Caki2 (cell line): Measurements from ENCODE around the gene GBF1. TPM values are rescaled to one million over a fixed set of nuclear protein-coding genes. Genes with fewer than 3 reads are reported as not detected.
"Not testable (repeated sequence)": the region's sequence is repeated elsewhere in the genome, so short reads cannot be mapped to it uniquely, and the experiment has no call there.

Experiments
- DNase-seq: peaks from one replicate; pipeline ENCODE4 v3.0.0-alpha.2; 2015; ENCODE audit warnings: low read depth
- in situ Hi-C: cut with HindIII; loops from 2 replicates; pipeline ENCODE4 v1.10.0; 2016; ENCODE audit warnings: low sequenced_read_pairs, low pct_unique_long_range_greater_than_20kb, mixed read lengths
- total RNA-seq: library from RNA; depleted of rRNA; stranded (reverse); fragments of >200 nt; shearing (Covaris generic); gene quantifications from 2 replicates; pipeline ENCODE4 v1.2.3, GENCODE V29; 2014; ENCODE audit warnings: low replicate concordance

The GBF1 gene
- total RNA-seq, 1 experiment from 2014 or later: 14.8 TPM

- no peak for DNase-seq
- in situ Hi-C loops: no loop called here
Observed at GRCh38 chr10:102287538-102287937, 42.2 kb downstream of the GBF1 start.

- no peak for DNase-seq
- in situ Hi-C loops: no loop called here
Observed at GRCh38 chr10:102287991-102288390, 42.7 kb downstream of the GBF1 start.

- in situ Hi-C loops: no loop called here
- DNase-seq: no peak
Observed at GRCh38 chr10:102289356-102289755, 44.0 kb downstream of the GBF1 start.

GRCh38 chr10:102289840-102290239, 44.5 kb downstream of the GBF1 start:
- no peak for DNase-seq
- in situ Hi-C loops: no loop called here

- no peak for DNase-seq
- in situ Hi-C loops: no loop called here
Observed at GRCh38 chr10:102291221-102291905, 46.0 kb downstream of the GBF1 start.

- no peak for DNase-seq
- in situ Hi-C loops: no loop called here
Observed at GRCh38 chr10:102297101-102297500, 51.8 kb downstream of the GBF1 start.

GRCh38 chr10:102298899-102299298, 53.6 kb downstream of the GBF1 start:
- no peak for DNase-seq
- in situ Hi-C loops: no loop called here

GRCh38 chr10:102299873-102300272, 54.5 kb downstream of the GBF1 start:
- in situ Hi-C loops: no loop called here
- no peak for DNase-seq

GRCh38 chr10:102300278-102300843, 55.0 kb downstream of the GBF1 start:
- DNase-seq: peak; percentile 73
- in situ Hi-C loops: no loop called here

- DNase-seq, in situ Hi-C loops: not testable (repeated sequence)
Observed at GRCh38 chr10:102300912-102301311, 55.6 kb downstream of the GBF1 start.

GRCh38 chr10:102301332-102301731, 56.0 kb downstream of the GBF1 start:
- in situ Hi-C loops: not testable (repeated sequence)

GRCh38 chr10:102302611-102303010, 57.3 kb downstream of the GBF1 start:
- DNase-seq: no peak
- in situ Hi-C loops: no loop called here

More at GRCh38 chr10:102301332-102301731, 56.0 kb downstream of the GBF1 start:
- peak; percentile 39 for DNase-seq

GRCh38 chr10:102306006-102306405, 60.7 kb downstream of the GBF1 start:
- in situ Hi-C loops: no loop called here
- DNase-seq: no peak

GRCh38 chr10:102306710-102307109, 61.4 kb downstream of the GBF1 start:
- in situ Hi-C loops: no loop called here
- no peak for DNase-seq

GRCh38 chr10:102308318-102308717, 63.0 kb downstream of the GBF1 start:
- DNase-seq, in situ Hi-C loops: not testable (repeated sequence)

- no peak for DNase-seq
- in situ Hi-C loops: no loop called here
Observed at GRCh38 chr10:102309236-102309635, 63.9 kb downstream of the GBF1 start.

- in situ Hi-C loops: no loop called here
- DNase-seq: no peak
Observed at GRCh38 chr10:102309916-102310315, 64.6 kb downstream of the GBF1 start.

GRCh38 chr10:102310361-102311024, 65.2 kb downstream of the GBF1 start:
- DNase-seq: peak; percentile 93
- in situ Hi-C loops: no loop called here

GRCh38 chr10:102311025-102311420, 65.7 kb downstream of the GBF1 start:
- in situ Hi-C loops: no loop called here
- DNase-seq: no peak
